Tibial nerve (tissue), 4 donors: Measurements from ENCODE around the gene NIPBL.

ENCODE experiments used
- CTCF ChIP-seq, 5 experiments: fragments of 200-600 bp in 3 of 5; fragments of 450-650 bp in 2 of 5; sonication (generic) in 3 of 5; IDR thresholded peaks; one replicate each; pipeline ENCODE4 v1.5.1; 2016 to 2019; ENCODE audit warnings: antibody characterized with exemption in 5 of 5, mild to moderate bottlenecking in 3 of 5, moderate library complexity in 2 of 5
- EP300 ChIP-seq, 2 donors: sonication (generic); formaldehyde crosslinking; IDR thresholded peaks; one replicate each; pipeline ENCODE4 v1.6.1; 2017; ENCODE audit warnings: antibody characterized with exemption in 2 of 2, mild to moderate bottlenecking in 1 of 2
- POLR2A ChIP-seq, 2 donors: fragments of 450-650 bp; IDR thresholded peaks; one replicate each; pipeline ENCODE4 v1.6.1; 2017; ENCODE audit warnings: antibody characterized with exemption in 2 of 2, mild to moderate bottlenecking in 2 of 2, moderate library complexity in 2 of 2

DNA sequence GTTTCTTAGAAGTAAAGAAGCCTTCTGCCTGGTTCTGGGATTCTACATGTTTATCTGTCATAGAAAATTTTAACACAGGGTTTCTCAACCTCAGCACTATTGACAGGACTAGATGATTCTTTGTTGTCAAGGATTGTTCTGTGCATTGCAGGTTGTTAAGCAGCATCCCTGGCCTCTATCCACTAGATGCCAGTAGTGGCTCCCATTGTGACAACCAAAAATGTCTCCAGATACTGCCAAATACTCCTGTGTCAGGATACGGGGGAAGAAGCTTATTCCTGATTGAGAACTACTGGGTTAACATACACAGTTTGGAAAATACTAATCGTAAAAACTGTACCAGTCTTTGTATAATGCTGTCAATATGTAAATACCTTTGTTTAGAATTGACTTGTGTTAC, 167.1 kb downstream of the NIPBL start:
- TF ChIP-seq CTCF (IDR thresholded peaks at IDR 0.05) (no peak), POLR2A (IDR thresholded peaks at IDR 0.05) (no peak), EP300 (IDR thresholded peaks at IDR 0.05) (no peak)
